ENCODE data around the gene GRPEL1. TPM values are rescaled to one million over a fixed set of nuclear protein-coding genes. Genes with fewer than 3 reads are reported as not detected.
A peak's percentile ranks its signal among the peaks of the same experiment; 100 is the strongest.

Gene GRPEL1
- 19.7 and 20.2 TPM in 2 replicates for total RNA-seq
- long read RNA-seq, transcript GRPEL1-201 (4 exons, 2,775 nt): major isoform, 158 of 162 reads
- long read RNA-seq, partial matches to known transcripts: 1 of 162 reads
- long read RNA-seq, other reads (novel, unspliced or antisense): 2 of 162 reads

DNA sequence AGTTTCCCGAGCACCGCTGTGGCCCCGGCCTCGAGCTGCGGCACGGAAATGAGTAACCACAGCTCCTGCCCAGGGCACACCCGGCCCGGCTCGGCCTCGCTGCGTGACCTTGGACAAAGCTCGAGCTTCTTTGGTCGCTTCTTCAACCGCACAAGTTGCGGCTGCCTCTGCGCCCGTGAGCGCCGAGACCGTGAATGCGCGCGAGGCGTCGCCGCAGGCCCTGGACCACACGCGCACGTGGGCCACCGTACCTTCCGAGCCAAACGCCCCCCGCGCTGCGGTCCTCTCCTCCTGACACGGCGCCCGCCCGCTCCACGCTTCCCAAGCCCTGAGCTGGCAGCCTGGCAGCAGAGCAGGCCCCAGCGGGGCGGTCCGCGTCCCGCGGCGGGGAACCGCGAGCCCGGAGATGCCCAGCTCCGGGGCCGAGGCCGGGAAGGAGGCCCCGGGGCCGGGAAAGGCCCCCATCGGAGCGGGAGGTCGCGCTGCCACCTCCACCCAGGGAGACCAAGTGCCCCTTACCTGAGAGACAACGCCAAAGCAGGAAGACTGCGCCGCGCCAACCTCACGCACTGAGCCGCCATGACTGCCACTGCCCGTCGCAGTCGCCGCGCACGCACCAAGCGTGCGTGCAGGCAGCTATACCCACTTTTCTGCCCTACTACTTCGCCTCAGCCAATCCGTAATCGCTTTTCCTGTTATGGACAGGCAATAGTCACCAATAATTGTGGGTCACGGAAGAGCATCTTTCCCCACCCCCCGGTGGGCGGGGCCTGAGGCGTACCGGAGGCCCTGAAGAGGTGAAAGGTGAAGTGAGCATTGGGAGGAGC is at the start of gene GRPEL1:
Gene GRPEL1 (minus strand): TSS at position 613 of the 827 bp plus-strand sequence. CDS start 32 bp downstream, at position 581.
- H3K27ac Mint-ChIP-seq (ENCODE audit: unreplicated experiment): peak within 1 kb of the TSS; percentile 95
- peak within 1 kb of the TSS; percentile 95 for H3K4me3 Mint-ChIP-seq (ENCODE audit: unreplicated experiment)
- peaks cover 13% of the 10 kb centered on the region for H3K36me3 Mint-ChIP-seq (ENCODE audit: unreplicated experiment)

DNA sequence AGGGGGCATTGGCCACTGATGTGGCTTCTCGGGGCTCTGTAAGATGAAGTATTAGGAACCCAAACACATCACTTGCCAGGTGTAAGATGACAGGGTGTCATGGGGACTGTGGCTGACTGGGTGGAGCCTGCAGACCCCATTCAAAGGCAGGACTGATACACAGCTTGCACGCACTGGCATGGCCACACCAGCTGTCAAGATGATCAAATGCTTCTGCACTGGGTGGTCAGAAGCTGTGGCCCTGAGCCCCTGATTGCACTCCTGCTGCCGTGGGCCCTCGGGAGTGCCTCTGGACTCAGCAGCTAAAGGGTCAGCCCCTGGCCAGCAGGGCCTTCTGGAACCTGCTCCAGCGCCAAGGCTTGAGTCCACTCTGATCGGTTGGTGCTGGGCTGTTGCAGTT is 48.8 kb upstream of the GRPEL1 start:
- H3K27ac Mint-ChIP-seq (ENCODE audit: unreplicated experiment): no peak overlapping the region
- TF ChIP-seq, protein P1, sequence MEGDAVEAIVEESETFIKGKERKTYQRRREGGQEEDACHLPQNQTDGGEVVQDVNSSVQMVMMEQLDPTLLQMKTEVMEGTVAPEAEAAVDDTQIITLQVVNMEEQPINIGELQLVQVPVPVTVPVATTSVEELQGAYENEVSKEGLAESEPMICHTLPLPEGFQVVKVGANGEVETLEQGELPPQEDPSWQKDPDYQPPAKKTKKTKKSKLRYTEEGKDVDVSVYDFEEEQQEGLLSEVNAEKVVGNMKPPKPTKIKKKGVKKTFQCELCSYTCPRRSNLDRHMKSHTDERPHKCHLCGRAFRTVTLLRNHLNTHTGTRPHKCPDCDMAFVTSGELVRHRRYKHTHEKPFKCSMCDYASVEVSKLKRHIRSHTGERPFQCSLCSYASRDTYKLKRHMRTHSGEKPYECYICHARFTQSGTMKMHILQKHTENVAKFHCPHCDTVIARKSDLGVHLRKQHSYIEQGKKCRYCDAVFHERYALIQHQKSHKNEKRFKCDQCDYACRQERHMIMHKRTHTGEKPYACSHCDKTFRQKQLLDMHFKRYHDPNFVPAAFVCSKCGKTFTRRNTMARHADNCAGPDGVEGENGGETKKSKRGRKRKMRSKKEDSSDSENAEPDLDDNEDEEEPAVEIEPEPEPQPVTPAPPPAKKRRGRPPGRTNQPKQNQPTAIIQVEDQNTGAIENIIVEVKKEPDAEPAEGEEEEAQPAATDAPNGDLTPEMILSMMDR (IDR thresholded peaks at IDR 0.05): no peak
- H3K4me3 Mint-ChIP-seq (ENCODE audit: unreplicated experiment): no peak overlapping the region
- no peak for DNase-seq (ENCODE audit: extremely low spot score, unreplicated experiment)
- H3K36me3 Mint-ChIP-seq (ENCODE audit: unreplicated experiment): no peaks in the 10 kb centered on the region
- peaks cover 32% of the 10 kb centered on the region for H3K27me3 Mint-ChIP-seq (ENCODE audit: unreplicated experiment)
- H3K9me3 Mint-ChIP-seq (ENCODE audit: unreplicated experiment): no peaks in the 10 kb centered on the region
- H3K4me1 Mint-ChIP-seq (ENCODE audit: unreplicated experiment): peaks cover 2% of the 10 kb centered on the region

More for the DNA sequence above, at the start of gene GRPEL1:
- DNase-seq (ENCODE audit: extremely low spot score, unreplicated experiment): peak; percentile 100
- Mint-ChIP-seq H3K4me1 (ENCODE audit: unreplicated experiment) (peaks cover 29% of the 10 kb centered on the region), H3K9me3 (ENCODE audit: unreplicated experiment) (no peaks in the 10 kb centered on the region), H3K27me3 (ENCODE audit: unreplicated experiment) (peaks cover 8% of the 10 kb centered on the region)
- TF ChIP-seq, protein P1 (IDR thresholded peaks at IDR 0.05): no peak

DNA sequence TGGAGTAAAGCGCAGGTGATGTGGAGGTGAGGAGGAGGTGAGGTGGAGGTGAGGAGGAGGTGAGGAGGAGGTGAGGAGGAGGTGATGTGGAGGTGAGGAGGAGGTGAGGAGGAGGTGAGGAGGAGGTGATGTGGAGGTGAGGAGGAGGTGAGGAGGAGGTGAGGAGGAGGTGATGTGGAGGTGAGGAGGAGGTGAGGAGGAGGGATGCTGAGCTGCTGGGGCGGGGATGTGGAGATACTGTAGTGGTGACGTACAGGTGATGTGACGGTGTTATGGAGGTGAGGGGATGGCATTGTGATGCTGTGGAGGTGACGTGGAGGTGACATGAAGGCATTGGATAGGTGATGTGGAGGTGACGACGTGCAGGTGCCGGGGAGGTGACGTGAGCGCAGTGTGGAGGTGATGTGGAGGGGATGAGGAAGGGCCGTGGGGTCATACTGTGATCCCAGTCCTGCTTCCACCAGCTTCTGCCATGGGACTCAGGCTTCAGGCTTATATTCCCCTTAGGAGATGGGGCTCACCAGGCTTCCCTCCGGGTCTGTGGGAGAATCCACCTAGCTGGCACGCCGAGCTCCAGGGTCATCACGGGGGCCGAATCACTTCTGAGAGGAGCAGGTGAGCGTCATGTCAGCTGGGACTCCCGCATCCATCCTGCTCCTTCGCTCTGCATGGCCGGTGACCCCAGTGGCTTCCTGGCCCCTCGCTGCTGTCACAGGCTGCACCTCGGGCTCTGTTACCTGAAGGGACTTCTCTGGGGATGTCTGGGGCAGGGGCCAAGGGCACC is 47.9 kb upstream of the GRPEL1 start:
- no peak overlapping the region for H3K4me3 Mint-ChIP-seq (ENCODE audit: unreplicated experiment)
- no peak for DNase-seq (ENCODE audit: extremely low spot score, unreplicated experiment)
- H3K27me3 Mint-ChIP-seq (ENCODE audit: unreplicated experiment): peaks cover 32% of the 10 kb centered on the region
- H3K27ac Mint-ChIP-seq (ENCODE audit: unreplicated experiment): no peak overlapping the region
- H3K4me1 Mint-ChIP-seq (ENCODE audit: unreplicated experiment): no peaks in the 10 kb centered on the region
- no peaks in the 10 kb centered on the region for H3K36me3 Mint-ChIP-seq (ENCODE audit: unreplicated experiment)
- TF ChIP-seq, protein P1 (IDR thresholded peaks at IDR 0.05): no peak
- H3K9me3 Mint-ChIP-seq (ENCODE audit: unreplicated experiment): no peaks in the 10 kb centered on the region

DNA sequence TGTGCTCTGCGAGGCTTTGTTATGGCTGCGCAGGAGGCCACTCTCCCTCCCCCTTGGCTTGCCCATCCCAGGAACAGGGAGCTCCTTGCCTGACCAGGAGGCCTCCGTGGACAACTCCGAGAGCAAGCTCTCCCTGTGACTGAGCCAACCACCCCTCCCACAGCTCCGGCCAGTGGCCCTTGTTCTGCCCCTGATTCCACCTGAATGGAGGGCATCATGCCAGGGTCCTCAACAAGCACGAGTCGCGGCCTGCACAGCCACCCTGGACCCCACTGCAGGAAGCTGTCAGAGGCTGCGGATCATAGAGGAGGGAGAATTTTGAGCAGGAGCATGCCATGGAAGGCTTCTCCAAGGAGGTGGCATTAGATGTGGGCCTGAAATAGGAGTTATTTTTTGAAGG is 44.8 kb upstream of the GRPEL1 start:
- TF ChIP-seq, protein P1 (IDR thresholded peaks at IDR 0.05): no peak
- H3K4me3 Mint-ChIP-seq (ENCODE audit: unreplicated experiment): no peak overlapping the region
- no peak overlapping the region for H3K27ac Mint-ChIP-seq (ENCODE audit: unreplicated experiment)

DNA sequence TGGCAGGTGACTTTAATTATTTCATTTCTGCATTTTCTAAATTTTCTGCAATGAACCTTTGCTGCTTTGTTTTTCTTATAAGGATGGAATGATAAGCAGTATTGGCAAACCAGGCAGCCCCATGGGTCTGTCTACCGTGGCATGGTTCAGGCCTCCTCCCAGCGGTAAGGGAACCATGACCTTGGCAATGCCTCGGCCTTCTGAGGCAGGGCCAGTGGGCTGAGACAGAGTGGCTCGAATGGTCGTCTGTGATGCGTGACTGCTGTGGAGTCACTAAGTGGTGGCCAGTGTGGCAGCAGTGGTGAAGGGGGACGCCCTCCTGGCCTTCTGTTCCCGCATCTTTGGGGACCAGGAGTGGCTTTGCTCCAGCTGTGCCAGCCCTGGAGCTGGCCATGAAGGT is 43.6 kb upstream of the GRPEL1 start:
- no peak overlapping the region for H3K27ac Mint-ChIP-seq (ENCODE audit: unreplicated experiment)
- H3K27me3 Mint-ChIP-seq (ENCODE audit: unreplicated experiment): peaks cover 7% of the 10 kb centered on the region
- no peaks in the 10 kb centered on the region for H3K36me3 Mint-ChIP-seq (ENCODE audit: unreplicated experiment)

More for the DNA sequence above, 44.8 kb upstream of the GRPEL1 start:
- DNase-seq (ENCODE audit: extremely low spot score, unreplicated experiment): no peak
- peaks cover 4% of the 10 kb centered on the region for H3K9me3 Mint-ChIP-seq (ENCODE audit: unreplicated experiment)
- H3K36me3 Mint-ChIP-seq (ENCODE audit: unreplicated experiment): no peaks in the 10 kb centered on the region
- H3K27me3 Mint-ChIP-seq (ENCODE audit: unreplicated experiment): peaks cover 17% of the 10 kb centered on the region
- no peaks in the 10 kb centered on the region for H3K4me1 Mint-ChIP-seq (ENCODE audit: unreplicated experiment)

More for the DNA sequence above, 43.6 kb upstream of the GRPEL1 start:
- DNase-seq (ENCODE audit: extremely low spot score, unreplicated experiment): no peak
- no peak overlapping the region for H3K4me3 Mint-ChIP-seq (ENCODE audit: unreplicated experiment)
- H3K9me3 Mint-ChIP-seq (ENCODE audit: unreplicated experiment): peaks cover 4% of the 10 kb centered on the region
- TF ChIP-seq, protein P1 (IDR thresholded peaks at IDR 0.05): no peak
- H3K4me1 Mint-ChIP-seq (ENCODE audit: unreplicated experiment): no peaks in the 10 kb centered on the region
